Mucosa of rectum (tissue), 2 donors: ENCODE measurements around the gene SDCBP2.
"Not testable (repeated sequence)": the region's sequence is repeated elsewhere in the genome, so short reads cannot be mapped to it uniquely, and the experiment has no call there.

ENCODE experiments used
- H3K27ac ChIP-seq, 2 donors: one replicate each; pipeline ENCODE4 v1.7.0; 2013; ENCODE audit warnings: inconsistent platforms in 2 of 2, low read depth in 2 of 2, low read length in 2 of 2
- H3K27me3 ChIP-seq, 2 donors: one replicate each; pipeline ENCODE4 v1.7.0; 2013; ENCODE audit warnings: low read length in 2 of 2; ENCODE audit not compliant: control insufficient read depth in 2 of 2, insufficient read depth in 2 of 2
- H3K36me3 ChIP-seq, 2 donors: one replicate each; pipeline ENCODE4 v1.7.0; 2013; ENCODE audit warnings: low read length in 2 of 2; ENCODE audit not compliant: control insufficient read depth in 2 of 2, insufficient read depth in 2 of 2
- H3K4me1 ChIP-seq, 2 donors: one replicate each; pipeline ENCODE4 v1.7.0; 2013; ENCODE audit warnings: low read length in 2 of 2, mild to moderate bottlenecking in 1 of 2; ENCODE audit not compliant: control insufficient read depth in 2 of 2, insufficient read depth in 2 of 2
- H3K4me3 ChIP-seq, 2 donors: one replicate each; pipeline ENCODE4 v1.7.0; 2013; ENCODE audit warnings: low read length in 2 of 2
- H3K9ac ChIP-seq, 2 donors: one replicate each; pipeline ENCODE4 v1.7.0; 2013; ENCODE audit warnings: low read length in 2 of 2, low read depth in 1 of 2, mild to moderate bottlenecking in 1 of 2
- H3K9me3 ChIP-seq, 2 donors: one replicate each; pipeline ENCODE4 v1.7.0; 2013; ENCODE audit warnings: low read length in 2 of 2; ENCODE audit not compliant: control insufficient read depth in 2 of 2
- donor health status: healthy.
- donor health status: Normal muscosa, but diverticular disease.

SDCBP2 gene

GRCh38 chr20:1360094-1360846 lies 31.3 kb upstream of the SDCBP2 start:
- Histone ChIP-seq H3K27ac (no peak overlapping the region), H3K4me3 (no peak overlapping the region), H3K27me3 (no peaks in the 10 kb centered on the region), H3K36me3 (peaks cover 11 to 21% of the 10 kb centered on the region in 2 donors), H3K4me1 (peaks cover 0 to 5% of the 10 kb centered on the region in 2 donors), H3K9ac (no peak overlapping the region), H3K9me3 (no peaks in the 10 kb centered on the region)

GRCh38 chr20:1357921-1358671 lies 29.2 kb upstream of the SDCBP2 start:
- H3K9ac ChIP-seq = no peak overlapping the region
- H3K36me3 ChIP-seq = peaks cover 17 to 21% of the 10 kb centered on the region in 2 donors
- no peak overlapping the region for H3K4me3 ChIP-seq
- no peaks in the 10 kb centered on the region for H3K9me3 ChIP-seq
- no peak overlapping the region for H3K27ac ChIP-seq
- no peaks in the 10 kb centered on the region for H3K27me3 ChIP-seq
- no peaks in the 10 kb centered on the region for H3K4me1 ChIP-seq

- Histone ChIP-seq H3K27ac (no peak overlapping the region), H3K36me3 (peaks cover 0 to 12% of the 10 kb centered on the region in 2 donors), H3K9ac (no peak overlapping the region), H3K4me1 (no peaks in the 10 kb centered on the region), H3K9me3 (no peaks in the 10 kb centered on the region), H3K4me3 (no peak overlapping the region), H3K27me3 (no peaks in the 10 kb centered on the region)
Observed at GRCh38 chr20:1353956-1354355, 25.0 kb upstream of the SDCBP2 start.

- Histone ChIP-seq H3K9me3 (no peaks in the 10 kb centered on the region), H3K36me3 (no peaks in the 10 kb centered on the region), H3K4me3 (no peak overlapping the region), H3K9ac (no peak overlapping the region), H3K4me1 (no peaks in the 10 kb centered on the region), H3K27me3 (no peaks in the 10 kb centered on the region), H3K27ac (no peak overlapping the region)
Observed at GRCh38 chr20:1346315-1346969, 17.5 kb upstream of the SDCBP2 start.

GRCh38 chr20:1345756-1346093 lies 16.8 kb upstream of the SDCBP2 start:
- Histone ChIP-seq H3K27ac (no peak overlapping the region), H3K4me3 (no peak overlapping the region), H3K36me3 (no peaks in the 10 kb centered on the region), H3K9ac (no peak overlapping the region), H3K9me3 (no peaks in the 10 kb centered on the region), H3K27me3 (no peaks in the 10 kb centered on the region), H3K4me1 (no peaks in the 10 kb centered on the region)

- H3K27ac ChIP-seq = no peak overlapping the region
- H3K4me1 ChIP-seq = no peaks in the 10 kb centered on the region
- H3K4me3 ChIP-seq = no peak overlapping the region
- H3K9me3 ChIP-seq = no peaks in the 10 kb centered on the region
- no peaks in the 10 kb centered on the region for H3K27me3 ChIP-seq
- no peak overlapping the region for H3K9ac ChIP-seq
- no peaks in the 10 kb centered on the region for H3K36me3 ChIP-seq
Observed at GRCh38 chr20:1345030-1345755, 16.3 kb upstream of the SDCBP2 start.

- H3K9me3 ChIP-seq, H3K27ac ChIP-seq, H3K4me3 ChIP-seq, H3K9ac ChIP-seq, H3K4me1 ChIP-seq, H3K27me3 ChIP-seq, H3K36me3 ChIP-seq: not testable (repeated sequence)
Observed at GRCh38 chr20:1343446-1344124, 14.6 kb upstream of the SDCBP2 start.

GRCh38 chr20:1341561-1342265 lies 12.8 kb upstream of the SDCBP2 start:
- no peak overlapping the region for H3K9ac ChIP-seq
- H3K36me3 ChIP-seq = no peaks in the 10 kb centered on the region
- peaks cover 0 to 3% of the 10 kb centered on the region in 2 donors for H3K4me1 ChIP-seq
- H3K9me3 ChIP-seq = no peaks in the 10 kb centered on the region
- H3K27me3 ChIP-seq = no peaks in the 10 kb centered on the region
- H3K4me3 ChIP-seq = no peak overlapping the region
- H3K27ac ChIP-seq = no peak overlapping the region

- Histone ChIP-seq H3K9me3 (no peaks in the 10 kb centered on the region), H3K36me3 (no peaks in the 10 kb centered on the region), H3K9ac (no peak overlapping the region), H3K27me3 (no peaks in the 10 kb centered on the region), H3K4me1 (peaks cover 0 to 3% of the 10 kb centered on the region in 2 donors), H3K4me3 (no peak overlapping the region), H3K27ac (no peak overlapping the region)
Observed at GRCh38 chr20:1338801-1339200, 9.9 kb upstream of the SDCBP2 start.
